Endothelial cell of umbilical vein (primary cell): Measurements from ENCODE around the gene ABHD18. TPM values are rescaled to one million over a fixed set of nuclear protein-coding genes. Genes with fewer than 3 reads are reported as not detected.
"Not testable (repeated sequence)": the region's sequence is repeated elsewhere in the genome, so short reads cannot be mapped to it uniquely, and the experiment has no call there.

Source experiments
- BruUV-seq: library from RNA; stranded (reverse); fragments of 400-500 nt; replicated peaks from 2 replicates; lab custom pipeline; 2021; lab: Mats Ljungman, UMichigan
- CTCF ChIA-PET: fragments of 300-600, 350-600 bp; sonication (Branson Sonifier 250); formaldehyde crosslinking; loops from one replicate; lab custom pipeline; 2021; ENCODE audit warnings: antibody characterized with exemption, inconsistent platforms; lab: Charles Lee
- POLR2A ChIA-PET: fragments of 300-600, 350-600 bp; sonication (Branson Sonifier 250); formaldehyde crosslinking; loops from one replicate; lab custom pipeline; 2021; ENCODE audit warnings: antibody characterized with exemption, inconsistent platforms; lab: Charles Lee
- DNase-seq: peaks from one replicate; pipeline ENCODE4 v3.0.0-alpha.2; 2011; ENCODE audit warnings: low read depth, low spot score
- FAIRE-seq: peaks from 2 replicates; lab custom pipeline; 2011; peaks lifted over from hg19 to GRCh38; lab: Jason Lieb, UNC
- H2AFZ ChIP-seq: 2 replicates; pipeline ENCODE4 v1.6.0; 2012; ENCODE audit warnings: low read depth, low read length, control low read depth, inconsistent platforms
- H3K27ac ChIP-seq: 2 replicates; pipeline ENCODE4 v1.5.1; 2011; ENCODE audit warnings: low read depth, mild to moderate bottlenecking, control low read depth, low read length, moderate library complexity; ENCODE audit not compliant: insufficient read depth
- H3K27me3 ChIP-seq, 2 experiments: 2 replicates each; pipeline versions ENCODE4 v1.6.0 to v1.6.1; 2011; ENCODE audit warnings: low read length in 2 of 2, mixed read lengths in 1 of 2; ENCODE audit not compliant: control insufficient read depth in 2 of 2, insufficient read depth in 2 of 2
- H3K36me3 ChIP-seq, 2 experiments: 2 replicates in 1 of 2; 3 replicates in 1 of 2; pipeline ENCODE4 v1.5.1; 2011; ENCODE audit warnings: low read length in 2 of 2, mild to moderate bottlenecking in 1 of 2, moderate library complexity in 1 of 2; ENCODE audit not compliant: control insufficient read depth in 2 of 2, insufficient read depth in 2 of 2; ENCODE audit errors: extremely low read depth in 1 of 2
- H3K4me1 ChIP-seq: 3 replicates; pipeline ENCODE4 v1.5.1; 2011; ENCODE audit warnings: mild to moderate bottlenecking, low read length; ENCODE audit not compliant: control insufficient read depth, insufficient read depth; ENCODE audit errors: extremely low read depth
- H3K4me2 ChIP-seq: 2 replicates; pipeline ENCODE4 v1.6.1; 2011; ENCODE audit warnings: low read length, control low read depth, mixed read lengths; ENCODE audit not compliant: insufficient read depth
- H3K4me3 ChIP-seq, 3 experiments: fragments of 200-600 bp in 1 of 3; sonication (generic), shearing (Covaris generic) in 1 of 3; replicated peaks in 1 of 3; 2 replicates each; pipeline ENCODE4 v1.5.1; 2011 to 2016; ENCODE audit warnings: control low read depth in 3 of 3, low read length in 3 of 3, mild to moderate bottlenecking in 2 of 3, inconsistent platforms in 1 of 3, low read depth in 1 of 3, moderate library complexity in 1 of 3; ENCODE audit not compliant: insufficient read depth in 1 of 3
- H3K79me2 ChIP-seq: 2 replicates; pipeline ENCODE4 v1.6.0; 2012; ENCODE audit warnings: low read length, inconsistent platforms; ENCODE audit not compliant: control insufficient read depth, insufficient read depth
- H3K9ac ChIP-seq: replicated peaks from 2 replicates; pipeline ENCODE3; 2011; ENCODE audit warnings: low read length, control low read depth; ENCODE audit not compliant: insufficient read depth; ENCODE audit errors: extremely low read depth
- H3K9me1 ChIP-seq: replicated peaks from 3 replicates; pipeline ENCODE4 v1.6.0; 2011; ENCODE audit warnings: mild to moderate bottlenecking, low read length; ENCODE audit not compliant: control insufficient read depth, insufficient read depth; ENCODE audit errors: extremely low read depth
- H3K9me3 ChIP-seq: replicated peaks from 2 replicates; pipeline ENCODE4 v1.5.1; 2012; ENCODE audit warnings: low read length, inconsistent platforms; ENCODE audit not compliant: control insufficient read depth, insufficient read depth
- H4K20me1 ChIP-seq: replicated peaks from 2 replicates; pipeline ENCODE3; 2011; ENCODE audit warnings: mild to moderate bottlenecking, low read length; ENCODE audit not compliant: control insufficient read depth, insufficient read depth; ENCODE audit errors: extremely low read depth
- CTCF ChIP-seq, 2 donors: IDR thresholded peaks; 1 replicate in 1 of 2; 2 replicates in 1 of 2; pipeline ENCODE4 v1.5.1; 2011; ENCODE audit warnings: low read length in 2 of 2, mild to moderate bottlenecking in 2 of 2, moderate library complexity in 2 of 2, control low read depth in 1 of 2, inconsistent platforms in 1 of 2, low read depth in 1 of 2; ENCODE audit not compliant: insufficient read depth in 1 of 2; ENCODE audit errors: extremely low read depth in 1 of 2
- EZH2 ChIP-seq: IDR thresholded peaks from 2 replicates; pipeline ENCODE4 v1.6.1; 2012; ENCODE audit warnings: borderline replicate concordance, low read depth, mild to moderate bottlenecking, moderate library complexity, low read length, inconsistent platforms; ENCODE audit not compliant: severe bottlenecking
- FOS ChIP-seq: IDR thresholded peaks from 2 replicates; pipeline ENCODE4 v1.6.1; 2011; ENCODE audit warnings: mild to moderate bottlenecking, low read length, moderate library complexity, borderline replicate concordance; ENCODE audit not compliant: insufficient read depth
- GATA2 ChIP-seq: IDR thresholded peaks from 2 replicates; pipeline ENCODE4 v1.7.0; 2011; ENCODE audit warnings: low read depth, mild to moderate bottlenecking, moderate library complexity, mixed read lengths, low read length; ENCODE audit not compliant: insufficient read length, insufficient read depth
- JUN ChIP-seq: IDR thresholded peaks from 2 replicates; pipeline ENCODE4 v1.6.1; 2011; ENCODE audit warnings: borderline replicate concordance, low read depth; ENCODE audit not compliant: insufficient read length, insufficient read depth
- MAX ChIP-seq: IDR thresholded peaks from 2 replicates; pipeline ENCODE4 v1.6.1; 2011; ENCODE audit not compliant: insufficient read depth, insufficient read length
- MYC ChIP-seq: IDR thresholded peaks from one replicate; pipeline ENCODE4 v1.6.1; 2011; ENCODE audit warnings: mild to moderate bottlenecking, low read depth, low read length
- POLR2A ChIP-seq: IDR thresholded peaks from 2 replicates; pipeline ENCODE4 v1.6.1; 2012; ENCODE audit warnings: low read depth, mild to moderate bottlenecking, control low read depth, low read length
- POLR2AphosphoS5 ChIP-seq: IDR thresholded peaks from 2 replicates; pipeline ENCODE4 v1.6.1; 2012; ENCODE audit warnings: low read depth, mild to moderate bottlenecking, control low read depth, low read length, moderate library complexity; ENCODE audit not compliant: insufficient read depth
- dilution Hi-C: fragments of 300-500 bp; cut with MboI; formaldehyde crosslinking; loops from one replicate; pipeline ENCODE4 v1.15.0; 2019; ENCODE audit warnings: low sequenced_read_pairs; ENCODE audit not compliant: extremely low pct_ligation_motif_present
- intact Hi-C: fragments of 100-400 bp; cut with micrococcal nuclease; formaldehyde crosslinking; loops from one replicate; pipeline ENCODE4 v1.10.0; 2022
- polyA plus RNA-seq, 4 experiments: library from polyadenylated mRNA; depleted of rRNA in 3 of 4; stranded (reverse) in 3 of 4; unstranded in 1 of 4; fragments of >200 nt; gene quantifications; 2 replicates each; pipeline versions ENCODE4 v1.2.1 to v1.2.3, GENCODE V29; 2011 to 2012; ENCODE audit warnings: missing spikeins in 1 of 4
- total RNA-seq: library from RNA; stranded (reverse); gene quantifications from 2 replicates; pipeline ENCODE4 v1.2.3, GENCODE V29; 2021

Gene ABHD18
- total and polyA plus RNA-seq, 2 donors (not counting 3 experiments of a cell fraction or from before 2014, with no cell fraction given): 2.4 to 9.1 TPM

GRCh38 chr4:127922226-127922625 is 43.0 kb upstream of the ABHD18 start:
- CTCF ChIA-PET: interaction anchor here (1.5 kb wide), 1 partner anchor 13 kb away, joined by 4 read pairs; no protein-coding TSS in a partner anchor
- Histone ChIP-seq H3K4me1 (no peaks in the 10 kb centered on the region), H2AFZ (no peak overlapping the region), H3K27me3 (no peaks in the 10 kb centered on the region), H3K4me3 (no peak overlapping the region), H3K79me2 (no peaks in the 10 kb centered on the region), H3K9me3 (no peaks in the 10 kb centered on the region), H3K27ac (no peak overlapping the region), H3K4me2 (no peak overlapping the region), H3K9me1 (no peaks in the 10 kb centered on the region), H4K20me1 (no peaks in the 10 kb centered on the region), H3K9ac (no peak overlapping the region), H3K36me3 (no peaks in the 10 kb centered on the region)
- dilution Hi-C loops (no loop called here), intact Hi-C loops (no loop called here)
- POLR2A ChIA-PET: interaction anchor here (0.7 kb wide), 1 partner anchor 48 kb away, joined by 3 read pairs; no protein-coding TSS in a partner anchor
- no peak for FAIRE-seq
- TF ChIP-seq EZH2: no peak
- TF ChIP-seq MYC: no peak
- TF ChIP-seq JUN: no peak
- no peak for TF ChIP-seq POLR2AphosphoS5
- no peak for TF ChIP-seq CTCF (IDR thresholded peaks at IDR 0.05; ENCODE audit: extremely low read depth in 1 of 2, insufficient read depth in 1 of 2, low read depth in 1 of 2, low read length in 2 of 2)
- TF ChIP-seq FOS: no peak
- TF ChIP-seq MAX: no peak
- TF ChIP-seq GATA2: no peak
- no peak for TF ChIP-seq POLR2A
- no peak for DNase-seq
- no TSS peak for BruUV-seq

GRCh38 chr4:127925720-127926119 is 39.5 kb upstream of the ABHD18 start:
- DNase-seq, CTCF ChIA-PET, H3K4me3 ChIP-seq: not testable (repeated sequence)

More at GRCh38 chr4:127925720-127926119, 39.5 kb upstream of the ABHD18 start:
- H4K20me1 ChIP-seq, H3K27me3 ChIP-seq, H3K9ac ChIP-seq, BruUV-seq, H3K4me2 ChIP-seq, dilution Hi-C loops, H2AFZ ChIP-seq, POLR2A ChIA-PET, H3K27ac ChIP-seq, intact Hi-C loops, FAIRE-seq, H3K36me3 ChIP-seq, H3K9me1 ChIP-seq, H3K9me3 ChIP-seq, H3K79me2 ChIP-seq, H3K4me1 ChIP-seq: not testable (repeated sequence)
